ENCODE results near the gene FOXO6.

DNA sequence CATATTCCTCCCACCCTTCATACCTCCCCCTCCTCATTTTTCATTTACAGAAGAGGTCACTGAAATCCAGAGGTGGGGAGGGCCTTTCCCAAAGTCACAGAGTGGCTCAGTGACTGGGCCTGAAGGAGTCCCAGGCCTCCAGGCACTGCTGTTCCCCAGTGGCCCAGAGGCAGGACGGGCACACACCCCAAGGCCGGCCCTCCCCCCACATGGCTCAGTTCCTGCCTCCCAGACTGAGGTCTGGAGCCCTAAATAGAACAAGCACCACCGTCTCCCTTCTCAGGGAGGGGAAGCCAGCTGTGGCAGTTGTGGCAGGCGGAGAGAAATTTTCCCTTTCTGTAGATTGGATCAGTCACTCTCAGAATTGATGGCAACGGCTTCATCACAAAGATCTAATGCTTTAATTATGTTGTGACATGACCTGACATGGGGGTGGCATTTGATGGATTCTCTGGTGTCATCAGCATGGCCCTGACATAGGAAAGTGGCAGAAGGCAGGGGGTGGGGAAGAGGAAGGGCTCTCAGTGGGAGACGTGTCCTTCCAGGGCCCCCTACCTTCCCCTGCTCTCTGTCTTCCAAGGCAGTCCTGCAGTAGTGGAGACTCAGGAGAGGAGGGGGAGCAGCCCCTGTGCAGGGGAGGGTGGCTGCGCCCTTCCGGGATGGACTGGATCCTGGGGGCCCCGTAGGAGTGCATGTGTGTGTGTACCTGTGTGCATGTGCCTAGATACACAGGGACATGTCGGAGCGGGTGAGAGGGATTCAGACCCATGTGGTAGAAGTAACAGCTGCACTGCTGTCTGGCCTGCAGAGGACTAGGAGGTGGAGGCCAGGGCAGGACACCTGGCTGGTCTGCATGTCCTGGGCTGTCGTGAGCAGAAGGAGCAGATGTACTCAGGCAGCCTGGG lies 41.2 kb upstream of the FOXO6 start:
- TF ChIP-seq GATA3 (IDR thresholded peaks at IDR 0.05; ENCODE audit: low read depth, low read length): no peak
- no peak for TF ChIP-seq GATA2 (IDR thresholded peaks at IDR 0.05; ENCODE audit: low read depth, low read length)

Data from SH-SY5Y (cell line).